Right lobe of liver (tissue), 6 donors: ENCODE measurements around the gene KAZN. TPM values are rescaled to one million over a fixed set of nuclear protein-coding genes. Genes with fewer than 3 reads are reported as not detected.

Experiments
- ATAC-seq, 4 donors: fragments of 200-7000 bp; cut with Tn5 transposase; one replicate each; pipeline ENCODE4 v1.9.1; 2020; ENCODE audit warnings: mild to moderate bottlenecking in 4 of 4, moderate library complexity in 4 of 4
- DNase-seq, 3 donors: peaks; one replicate each; pipeline ENCODE4 v3.0.0-alpha.2; 2020
- H3K27ac ChIP-seq, 3 donors: fragments of 200-600 bp; one replicate each; pipeline ENCODE4 v1.8.0; 2022
- H3K27me3 ChIP-seq, 2 donors: fragments of 200-600 bp; one replicate each; pipeline ENCODE4 v1.8.0; 2022
- H3K36me3 ChIP-seq, 4 donors: fragments of 200-600 bp; sonication (generic) in 1 of 4; one replicate each; pipeline versions ENCODE4 v1.5.1 to v1.8.0; 2017 to 2022; ENCODE audit warnings: control low read depth in 1 of 4
- H3K4me1 ChIP-seq, 4 donors: fragments of 200-600 bp; sonication (generic) in 1 of 4; one replicate each; pipeline versions ENCODE4 v1.5.1 to v1.8.0; 2017 to 2022; ENCODE audit warnings: control low read depth in 1 of 4
- H3K4me3 ChIP-seq, 3 donors: fragments of 200-600 bp; one replicate each; pipeline ENCODE4 v1.8.0; 2022
- H3K9me3 ChIP-seq, 4 donors: fragments of 200-600 bp; sonication (generic) in 1 of 4; one replicate each; pipeline versions ENCODE4 v1.5.1 to v1.8.0; 2017 to 2022; ENCODE audit warnings: control low read depth in 1 of 4
- POLR2A ChIP-seq: fragments of 450-650 bp; IDR thresholded peaks from one replicate; pipeline ENCODE4 v1.6.1; 2017; ENCODE audit warnings: antibody characterized with exemption, mild to moderate bottlenecking
- WGBS: methylation state at CpG from one replicate; pipeline ENCODE4 v1.1.6; 2018; ENCODE audit warnings: low coverage, low lambda C conversion rate; ENCODE audit not compliant: insufficient coverage; ENCODE audit errors: missing lambda C conversion rate; 5-methylcytosine and 5-hydroxymethylcytosine counted together
- intact Hi-C, 2 donors: fragments of 100-400 bp; cut with DNase I; formaldehyde crosslinking; loops; one replicate each; pipeline versions ENCODE4 v1.11.2 to v1.14.1; 2022
- total RNA-seq, 6 experiments: library from RNA; depleted of rRNA in 2 of 6; stranded (reverse); fragments of >200 nt in 2 of 6; fragmentation: NEBNext Ultra II Directional in 3 of 6; extraction: Animal tissue kit (Norgen Biotek cat#: 25700) in 3 of 6; gene quantifications; one replicate each; pipeline versions ENCODE4 v1.1.0 to v1.2.4, GENCODE V29; 2016 to 2023
- TF ChIP-seq, protein P1 (sequence below), 4 donors: fragments of 200-600 bp in 3 of 4; fragments of 450-650 bp in 1 of 4; IDR thresholded peaks; one replicate each; pipeline versions ENCODE4 v1.5.1 to v1.8.0; 2016 to 2022; ENCODE audit warnings: antibody characterized with exemption in 4 of 4, mild to moderate bottlenecking in 2 of 4
- donor health status: DM: no; HTN: yes; CAD: no.
- donor health status: DM: no; HTN: no; CAD: no.
- donor health status: DM: no; HTN: no; CAD: no.
- donor health status: DM: no; HTN: yes; CAD: no.
- donor health status: DM: no; HTN: yes; CAD: no.

The KAZN gene
- total RNA-seq, 6 experiments from 2014 or later: 1.5 to 7.2 (median 2.7) TPM

DNA sequence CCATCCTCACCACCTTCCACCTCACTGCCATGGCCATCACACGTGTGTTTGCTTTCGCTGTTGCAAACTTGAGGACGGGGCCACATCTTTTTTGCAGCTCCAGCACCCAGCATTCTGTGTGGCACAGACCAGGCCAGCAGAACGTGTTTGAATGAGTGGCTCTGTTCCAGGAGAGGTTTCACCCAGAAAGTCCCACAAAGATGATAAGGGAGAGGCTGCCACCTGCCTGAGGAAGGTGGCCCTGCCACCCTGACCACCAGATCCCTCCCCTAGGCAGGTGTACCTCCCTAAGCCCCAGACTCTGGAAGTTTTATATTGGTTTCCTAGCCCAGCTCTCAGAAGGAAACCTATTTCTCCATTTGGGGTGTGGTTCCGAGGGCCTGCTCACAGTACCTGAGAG, 252.1 kb downstream of the KAZN start:
- 61% methylated on average over 4 of the region's 5 CpGs for WGBS
- ATAC-seq: no peak
- intact Hi-C loops: no loop called here
- Histone ChIP-seq H3K4me3 (no peak overlapping the region), H3K27me3 (no peaks in the 10 kb centered on the region), H3K4me1 (no peaks in the 10 kb centered on the region), H3K9me3 (no peaks in the 10 kb centered on the region), H3K36me3 (no peaks in the 10 kb centered on the region), H3K27ac (no peak overlapping the region)
- TF ChIP-seq POLR2A: no peak
- TF ChIP-seq, protein P1, sequence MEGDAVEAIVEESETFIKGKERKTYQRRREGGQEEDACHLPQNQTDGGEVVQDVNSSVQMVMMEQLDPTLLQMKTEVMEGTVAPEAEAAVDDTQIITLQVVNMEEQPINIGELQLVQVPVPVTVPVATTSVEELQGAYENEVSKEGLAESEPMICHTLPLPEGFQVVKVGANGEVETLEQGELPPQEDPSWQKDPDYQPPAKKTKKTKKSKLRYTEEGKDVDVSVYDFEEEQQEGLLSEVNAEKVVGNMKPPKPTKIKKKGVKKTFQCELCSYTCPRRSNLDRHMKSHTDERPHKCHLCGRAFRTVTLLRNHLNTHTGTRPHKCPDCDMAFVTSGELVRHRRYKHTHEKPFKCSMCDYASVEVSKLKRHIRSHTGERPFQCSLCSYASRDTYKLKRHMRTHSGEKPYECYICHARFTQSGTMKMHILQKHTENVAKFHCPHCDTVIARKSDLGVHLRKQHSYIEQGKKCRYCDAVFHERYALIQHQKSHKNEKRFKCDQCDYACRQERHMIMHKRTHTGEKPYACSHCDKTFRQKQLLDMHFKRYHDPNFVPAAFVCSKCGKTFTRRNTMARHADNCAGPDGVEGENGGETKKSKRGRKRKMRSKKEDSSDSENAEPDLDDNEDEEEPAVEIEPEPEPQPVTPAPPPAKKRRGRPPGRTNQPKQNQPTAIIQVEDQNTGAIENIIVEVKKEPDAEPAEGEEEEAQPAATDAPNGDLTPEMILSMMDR (IDR thresholded peaks at IDR 0.05): no peak
- no peak for DNase-seq

DNA sequence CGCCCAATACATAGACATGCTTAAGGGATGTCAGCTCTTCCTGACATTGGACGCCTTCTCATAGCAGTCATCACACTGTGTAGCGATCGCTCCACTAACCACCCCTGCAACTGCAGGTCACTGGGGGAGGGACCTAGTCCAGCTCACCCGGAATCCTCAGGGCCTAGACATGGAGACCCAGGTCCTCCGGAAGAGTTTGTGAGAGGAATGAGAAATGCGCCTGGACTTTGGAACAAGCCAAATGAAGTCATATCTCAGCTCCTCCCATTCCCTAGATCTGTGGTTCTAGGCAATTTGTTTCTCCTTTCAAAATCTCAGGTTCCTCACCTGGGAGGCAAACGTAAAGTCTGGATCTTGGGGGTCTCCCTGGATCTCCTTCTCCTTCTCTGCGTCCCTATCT, 253.3 kb downstream of the KAZN start:
- H3K4me3 ChIP-seq: no peak overlapping the region
- no peak for ATAC-seq

DNA sequence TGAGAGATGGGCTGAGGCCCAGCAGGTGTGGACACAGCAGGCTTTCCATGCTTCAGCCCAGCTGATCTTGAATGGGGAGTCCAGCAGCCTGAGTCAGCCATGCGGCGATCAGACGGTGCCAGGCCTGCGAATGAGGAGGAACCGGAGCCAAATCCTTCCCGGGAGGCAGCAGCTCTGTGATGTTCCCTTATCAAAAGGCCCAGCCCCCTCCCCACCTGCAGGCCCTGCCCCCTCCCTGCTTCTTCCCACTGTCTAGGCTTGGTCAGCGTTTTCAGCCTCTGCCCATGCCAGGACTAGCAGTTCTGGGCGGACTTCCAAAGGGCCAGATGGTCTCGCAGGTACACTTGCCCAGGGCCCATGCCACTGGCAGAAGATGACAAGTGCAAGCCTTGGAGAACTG, 253.8 kb downstream of the KAZN start:
- H3K27me3 ChIP-seq: no peaks in the 10 kb centered on the region
- no peak overlapping the region for H3K4me3 ChIP-seq
- DNase-seq: no peak
- no peaks in the 10 kb centered on the region for H3K36me3 ChIP-seq
- TF ChIP-seq, protein P1 (IDR thresholded peaks at IDR 0.05): no peak
- TF ChIP-seq POLR2A: no peak
- H3K9me3 ChIP-seq: no peaks in the 10 kb centered on the region
- H3K27ac ChIP-seq: no peak overlapping the region
- WGBS: 78% methylated on average over 3 of the region's 9 CpGs
- ATAC-seq: no peak
- no peaks in the 10 kb centered on the region for H3K4me1 ChIP-seq
- intact Hi-C loops: no loop called here

More for the DNA sequence above, 253.3 kb downstream of the KAZN start:
- TF ChIP-seq, protein P1 (IDR thresholded peaks at IDR 0.05): no peak
- no peak for TF ChIP-seq POLR2A
- Histone ChIP-seq H3K9me3 (no peaks in the 10 kb centered on the region), H3K27me3 (no peaks in the 10 kb centered on the region), H3K27ac (no peak overlapping the region), H3K36me3 (no peaks in the 10 kb centered on the region), H3K4me1 (no peaks in the 10 kb centered on the region)
- DNase-seq: no peak
- intact Hi-C loops: no loop called here
- WGBS: 54% methylated on average over 3 of the region's 9 CpGs

GRCh38 chr1:14853518-14853917, 255.0 kb downstream of the KAZN start:
- DNase-seq (no peak), ATAC-seq (no peak)
- WGBS: 50% methylated on average over 5 of the region's 5 CpGs
- no peak for TF ChIP-seq POLR2A
- TF ChIP-seq, protein P1 (IDR thresholded peaks at IDR 0.05): no peak
- H3K27me3 ChIP-seq: no peaks in the 10 kb centered on the region
- no peaks in the 10 kb centered on the region for H3K36me3 ChIP-seq
- intact Hi-C loops: no loop called here
- no peak overlapping the region for H3K27ac ChIP-seq
- no peaks in the 10 kb centered on the region for H3K4me1 ChIP-seq
- no peaks in the 10 kb centered on the region for H3K9me3 ChIP-seq
- no peak overlapping the region for H3K4me3 ChIP-seq

GRCh38 chr1:14855268-14855667, 256.8 kb downstream of the KAZN start:
- no peaks in the 10 kb centered on the region for H3K27me3 ChIP-seq
- H3K27ac ChIP-seq: no peak overlapping the region
- H3K9me3 ChIP-seq: no peaks in the 10 kb centered on the region
- no peaks in the 10 kb centered on the region for H3K4me1 ChIP-seq
- intact Hi-C loops: no loop called here
- TF ChIP-seq POLR2A: no peak
- TF ChIP-seq, protein P1 (IDR thresholded peaks at IDR 0.05): no peak
- 66% methylated on average over 3 of the region's 3 CpGs for whole genome bisulfite sequencing
- DNase-seq (no peak), ATAC-seq (no peak)
- H3K36me3 ChIP-seq: no peaks in the 10 kb centered on the region
- H3K4me3 ChIP-seq: no peak overlapping the region
